Vagina (tissue), 2 donors: ENCODE data around the gene PRCC. TPM values are rescaled to one million over a fixed set of nuclear protein-coding genes. Genes with fewer than 3 reads are reported as not detected.

ENCODE experiments used
- DNase-seq, 2 donors: peaks; one replicate each; pipeline ENCODE4 v3.0.0-alpha.2; 2017; ENCODE audit errors: extremely low spot score in 2 of 2
- H3K27ac ChIP-seq: fragments of 200-600 bp; sonication (generic); one replicate; pipeline ENCODE4 v1.5.1; 2019
- H3K27me3 ChIP-seq: fragments of 200-600 bp; sonication (generic); one replicate; pipeline ENCODE4 v1.5.1; 2019
- H3K36me3 ChIP-seq, 2 donors: fragments of 200-600 bp; sonication (generic); one replicate each; pipeline ENCODE4 v1.5.1; 2017 to 2019
- H3K4me1 ChIP-seq: fragments of 200-600 bp; sonication (generic); one replicate; pipeline ENCODE4 v1.5.1; 2019
- H3K4me3 ChIP-seq, 2 donors: fragments of 200-600 bp; sonication (generic); 1 replicate in 1 of 2; 2 replicates in 1 of 2; pipeline ENCODE4 v1.5.1; 2016 to 2019
- H3K9me3 ChIP-seq: fragments of 200-600 bp; sonication (generic); one replicate; pipeline ENCODE4 v1.5.1; 2019
- CTCF ChIP-seq, 3 experiments: fragments of 450-650 bp in 2 of 3; fragments of 200-600 bp in 1 of 3; sonication (generic) in 1 of 3; IDR thresholded peaks; one replicate each; pipeline ENCODE4 v1.5.1; 2017 to 2019; ENCODE audit warnings: antibody characterized with exemption in 3 of 3, mild to moderate bottlenecking in 2 of 3, moderate library complexity in 2 of 3
- POLR2A ChIP-seq, 2 donors: fragments of 450-650 bp; IDR thresholded peaks; one replicate each; pipeline ENCODE4 v1.6.1; 2017; ENCODE audit warnings: antibody characterized with exemption in 2 of 2, mild to moderate bottlenecking in 2 of 2, moderate library complexity in 2 of 2
- POLR2AphosphoS5 ChIP-seq, 2 donors: sonication (generic); formaldehyde crosslinking; IDR thresholded peaks; one replicate each; pipeline ENCODE4 v1.9.0; 2017; ENCODE audit warnings: antibody characterized with exemption in 2 of 2, mild to moderate bottlenecking in 2 of 2, low read depth in 1 of 2; ENCODE audit not compliant: insufficient read depth in 1 of 2
- intact Hi-C: fragments of 100-400 bp; cut with DNase I; formaldehyde crosslinking; loops from one replicate; pipeline ENCODE4 v1.15.1; 2023
- total RNA-seq: library from RNA; depleted of rRNA; stranded (reverse); fragments of >200 nt; gene quantifications from one replicate; pipeline ENCODE4 v1.2.3, GENCODE V29; 2016

Gene PRCC
- total RNA-seq, 1 donor from 2014 or later: 30.4 TPM

DNA sequence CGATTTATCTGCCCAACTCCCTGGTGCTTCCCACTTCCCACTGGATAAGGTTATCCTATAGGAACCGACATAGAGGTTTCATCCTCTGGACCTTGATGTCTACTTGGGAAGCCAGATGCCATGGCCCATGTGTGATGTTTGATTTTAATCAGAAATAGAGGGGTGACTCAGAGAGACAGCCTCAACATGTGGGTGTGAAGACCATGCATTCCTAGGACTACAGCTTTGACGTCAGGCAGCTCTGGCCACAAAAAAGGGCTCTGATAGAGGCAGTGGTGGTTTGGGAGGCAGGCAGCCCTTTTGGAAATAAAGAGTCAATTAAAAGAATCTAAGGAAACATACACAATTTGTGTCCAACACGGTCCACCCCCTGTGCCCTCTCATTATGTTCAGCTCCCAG, 54.5 kb downstream of the PRCC start:
- H3K4me3 ChIP-seq: no peak overlapping the region
- H3K27me3 ChIP-seq: no peaks in the 10 kb centered on the region
- TF ChIP-seq CTCF (IDR thresholded peaks at IDR 0.05) (no peak), POLR2A (IDR thresholded peaks at IDR 0.05) (no peak), POLR2AphosphoS5 (IDR thresholded peaks at IDR 0.05; ENCODE audit: insufficient read depth in 1 of 2, low read depth in 1 of 2) (no peak)
- no peaks in the 10 kb centered on the region for H3K9me3 ChIP-seq
- H3K36me3 ChIP-seq: no peaks in the 10 kb centered on the region
- intact Hi-C loops: no loop called here
- H3K4me1 ChIP-seq: peaks cover 2% of the 10 kb centered on the region
- no peak overlapping the region for H3K27ac ChIP-seq
- DNase-seq: no peak

GRCh38 chr1:156822680-156823079, 55.3 kb downstream of the PRCC start:
- intact Hi-C loops: no loop called here
- H3K36me3 ChIP-seq: no peaks in the 10 kb centered on the region
- DNase-seq: no peak
- no peaks in the 10 kb centered on the region for H3K27me3 ChIP-seq
- no peak overlapping the region for H3K27ac ChIP-seq
- no peak overlapping the region for H3K4me3 ChIP-seq
- H3K9me3 ChIP-seq: no peaks in the 10 kb centered on the region
- no peaks in the 10 kb centered on the region for H3K4me1 ChIP-seq
- no peak for TF ChIP-seq POLR2A (IDR thresholded peaks at IDR 0.05)
- no peak for TF ChIP-seq POLR2AphosphoS5 (IDR thresholded peaks at IDR 0.05; ENCODE audit: insufficient read depth in 1 of 2, low read depth in 1 of 2)
- TF ChIP-seq CTCF (IDR thresholded peaks at IDR 0.05): no peak

GRCh38 chr1:156823210-156823790, 56.0 kb downstream of the PRCC start:
- Histone ChIP-seq H3K27me3 (no peaks in the 10 kb centered on the region), H3K9me3 (no peaks in the 10 kb centered on the region), H3K27ac (no peak overlapping the region), H3K4me1 (no peaks in the 10 kb centered on the region), H3K36me3 (no peaks in the 10 kb centered on the region), H3K4me3 (no peak overlapping the region)
- TF ChIP-seq POLR2AphosphoS5 (IDR thresholded peaks at IDR 0.05; ENCODE audit: insufficient read depth in 1 of 2, low read depth in 1 of 2) (no peak), POLR2A (IDR thresholded peaks at IDR 0.05) (no peak), CTCF (IDR thresholded peaks at IDR 0.05) (no peak)
- no peak for DNase-seq
- intact Hi-C loops: no loop called here

GRCh38 chr1:156826630-156827029, 59.3 kb downstream of the PRCC start:
- intact Hi-C loops: no loop called here
- TF ChIP-seq POLR2AphosphoS5 (IDR thresholded peaks at IDR 0.05; ENCODE audit: insufficient read depth in 1 of 2, low read depth in 1 of 2) (no peak), CTCF (IDR thresholded peaks at IDR 0.05) (no peak), POLR2A (IDR thresholded peaks at IDR 0.05) (no peak)
- no peaks in the 10 kb centered on the region for H3K36me3 ChIP-seq
- DNase-seq: no peak
- H3K27me3 ChIP-seq: no peaks in the 10 kb centered on the region
- no peak overlapping the region for H3K27ac ChIP-seq
- H3K9me3 ChIP-seq: no peaks in the 10 kb centered on the region
- H3K4me1 ChIP-seq: no peaks in the 10 kb centered on the region
- H3K4me3 ChIP-seq: no peak overlapping the region

- no peak for DNase-seq
Observed at GRCh38 chr1:156828400-156829124, 61.2 kb downstream of the PRCC start.

More at GRCh38 chr1:156828400-156829124, 61.2 kb downstream of the PRCC start:
- intact Hi-C loops: no loop called here
- no peak for TF ChIP-seq POLR2A (IDR thresholded peaks at IDR 0.05)
- TF ChIP-seq POLR2AphosphoS5 (IDR thresholded peaks at IDR 0.05; ENCODE audit: insufficient read depth in 1 of 2, low read depth in 1 of 2): no peak
- TF ChIP-seq CTCF (IDR thresholded peaks at IDR 0.05): no peak
- Histone ChIP-seq H3K4me1 (no peaks in the 10 kb centered on the region), H3K4me3 (no peak overlapping the region), H3K27me3 (no peaks in the 10 kb centered on the region), H3K27ac (no peak overlapping the region), H3K9me3 (no peaks in the 10 kb centered on the region), H3K36me3 (no peaks in the 10 kb centered on the region)
